K562 (cell line): ENCODE data around the gene CDT1. TPM values are rescaled to one million over a fixed set of nuclear protein-coding genes. Genes with fewer than 3 reads are reported as not detected.

Experiments used
- ATF6 ChIP-seq: sonication (generic); formaldehyde crosslinking; IDR thresholded peaks from 2 replicates; pipeline ENCODE4 v1.4.0; 2020; ENCODE audit warnings: mild to moderate bottlenecking, missing genetic modification reagents
- CBX5 ChIP-seq: IDR thresholded peaks from 2 replicates; pipeline ENCODE4 v1.6.1; 2014; ENCODE audit warnings: low read depth, borderline replicate concordance
- E4F1 ChIP-seq: fragments of 250-450 bp; sonication (Bioruptor Pico); IDR thresholded peaks from 2 replicates; pipeline ENCODE4 v1.5.0; 2021; ENCODE audit warnings: mild to moderate bottlenecking, borderline replicate concordance
- FOXA3 ChIP-seq, 2 experiments: fragments of 450-650 bp in 1 of 2; sonication (generic) in 1 of 2; formaldehyde crosslinking; IDR thresholded peaks in 1 of 2; conservative IDR thresholded peaks in 1 of 2; 2 replicates each; pipeline versions ENCODE4 v1.4.0 to v1.8.0; 2020 to 2022; ENCODE audit warnings: mild to moderate bottlenecking in 2 of 2, missing genetic modification reagents in 1 of 2
- KLF1 ChIP-seq: fragments of 450-650 bp; IDR thresholded peaks from 2 replicates; pipeline ENCODE4 v1.6.1; 2016; ENCODE audit warnings: missing genetic modification characterization, missing compliant biosample characterization
- RCOR1 ChIP-seq, 2 experiments: IDR thresholded peaks; 2 replicates each; pipeline ENCODE4 v1.6.1; 2012; ENCODE audit warnings: low read depth in 2 of 2, low read length in 2 of 2, borderline replicate concordance in 1 of 2, improper control_type of control experiment in 1 of 2
- RNF2 ChIP-seq: sonication (generic); IDR thresholded peaks from 2 replicates; pipeline ENCODE4 v1.6.1; 2016
- RREB1 ChIP-seq: fragments of 250-450 bp; sonication (Bioruptor Pico); IDR thresholded peaks from 2 replicates; pipeline ENCODE4 v1.4.0; 2020
- U2AF1 ChIP-seq: fragments of 200-400 bp; formaldehyde crosslinking; optimal IDR thresholded peaks from 2 replicates; pipeline ENCODE3; 2017; ENCODE audit warnings: mild to moderate bottlenecking, low read depth, low read length, moderate library complexity
- ZBTB1 ChIP-seq: sonication (generic); formaldehyde crosslinking; IDR thresholded peaks from 2 replicates; pipeline ENCODE4 v1.8.1; 2023; ENCODE audit warnings: missing genetic modification reagents, low read depth, mild to moderate bottlenecking, borderline replicate concordance
- ZBTB17 ChIP-seq: fragments of 450-650 bp; formaldehyde crosslinking; IDR thresholded peaks from 2 replicates; pipeline ENCODE4 v1.4.0; 2020; ENCODE audit warnings: mild to moderate bottlenecking
- ZNF121 ChIP-seq: sonication (generic); formaldehyde crosslinking; conservative IDR thresholded peaks from 2 replicates; pipeline ENCODE4 v1.8.0; 2022; ENCODE audit warnings: missing genetic modification reagents
- polyA plus RNA-seq, 8 experiments: library from polyadenylated mRNA; depleted of rRNA in 4 of 8; stranded (reverse) in 5 of 8; unstranded in 3 of 8; fragments of >200 nt; fragmentation: Nextera tagmentation in 2 of 8; fragmentation: Illumina TruSeq in 1 of 8; extraction: Ambion mirVana in 2 of 8; extraction: Trizol in 1 of 8; gene quantifications; 2 replicates each; pipeline versions ENCODE4 v1.2.1 to v1.2.3, GENCODE V29; 2011 to 2014; ENCODE audit warnings: inconsistent platforms in 1 of 8, missing spikeins in 1 of 8
- total RNA-seq, 7 experiments: library from RNA; depleted of rRNA in 6 of 7; stranded (reverse); fragments of >200 nt in 6 of 7; fragmentation: Illumina TruSeq in 2 of 7; extraction: Trizol in 2 of 7; gene quantifications; 2 replicates each; pipeline versions ENCODE4 v1.2.1 to v1.2.3, GENCODE V29; 2011 to 2021; ENCODE audit warnings: low replicate concordance in 1 of 7

The CDT1 gene
- total and polyA plus RNA-seq, 9 of the 15 experiments (the other 6 are each of a cell fraction or from before 2014, with no cell fraction given): 0.92 to 178 (median 14.2) TPM

- peak; percentile 65; the same call in 1 of the 2 replicates for TF ChIP-seq RREB1
- no peak; a peak in 1 of 4 replicates for TF ChIP-seq FOXA3 (CRISPR knock-in tag; conservative IDR thresholded peaks at IDR 0.05 in 1 of 2, IDR thresholded peaks at IDR 0.05 in 1 of 2)
- no peak for TF ChIP-seq U2AF1
- TF ChIP-seq KLF1 (tag): peak; percentile 57; the same call in 1 of the 2 replicates
- no peak for TF ChIP-seq CBX5
- TF ChIP-seq ZBTB1 (CRISPR knock-in tag): peak; percentile 79; the same call in 1 of the 2 replicates
- TF ChIP-seq ZNF121 (CRISPR knock-in tag): peak; percentile 65
- TF ChIP-seq RCOR1 (IDR thresholded peaks at IDR 0.05; ENCODE audit: borderline replicate concordance in 1 of 2, low read depth in 2 of 2, low read length in 2 of 2): peak; percentile 30 to 44; a peak in 1 of 4 replicates
- peak; percentile 77; the same call in 1 of the 2 replicates for TF ChIP-seq RNF2
- no peak for TF ChIP-seq ATF6 (CRISPR knock-in tag)
- no peak for TF ChIP-seq ZBTB17 (CRISPR knock-in tag)
- TF ChIP-seq E4F1 (CRISPR knock-in tag): no peak
Measured at GRCh38 chr16:88785106-88785924, 18.3 kb upstream of the CDT1 start, which contains the start of gene PIEZO1 (continued).
